MV-4-11 (cell line): ENCODE data around the gene APRT.
"Not testable (repeated sequence)": the region's sequence is repeated elsewhere in the genome, so short reads cannot be mapped to it uniquely, and the experiment has no call there.

Experiments used
- DNase-seq: peaks from one replicate; lab custom pipeline; 2025; lab: John Stamatoyannopoulos, UW

Gene APRT

DNA sequence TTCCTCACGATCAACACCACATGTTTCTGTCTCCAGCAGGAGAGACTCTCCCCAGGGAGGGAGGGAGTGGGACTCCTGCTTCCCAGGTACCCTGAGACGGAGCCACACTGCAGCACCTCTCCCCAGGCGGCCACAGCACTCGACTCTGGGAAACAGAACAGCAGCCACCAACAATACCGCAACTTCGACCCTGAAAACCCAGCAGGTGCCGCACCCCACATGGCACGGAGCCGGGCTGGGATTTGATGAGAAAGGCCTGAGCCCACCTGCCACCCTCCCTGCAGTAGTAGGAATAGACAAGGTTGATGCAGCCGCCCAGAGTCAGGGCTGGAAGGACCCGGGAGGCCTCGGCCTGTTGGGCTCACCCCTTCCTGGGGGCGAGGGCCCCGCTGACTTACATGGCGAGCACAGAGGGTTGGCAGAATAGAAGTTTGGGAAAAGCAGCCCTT is 30.6 kb upstream of the APRT start:
- DNase-seq: no peak

DNA sequence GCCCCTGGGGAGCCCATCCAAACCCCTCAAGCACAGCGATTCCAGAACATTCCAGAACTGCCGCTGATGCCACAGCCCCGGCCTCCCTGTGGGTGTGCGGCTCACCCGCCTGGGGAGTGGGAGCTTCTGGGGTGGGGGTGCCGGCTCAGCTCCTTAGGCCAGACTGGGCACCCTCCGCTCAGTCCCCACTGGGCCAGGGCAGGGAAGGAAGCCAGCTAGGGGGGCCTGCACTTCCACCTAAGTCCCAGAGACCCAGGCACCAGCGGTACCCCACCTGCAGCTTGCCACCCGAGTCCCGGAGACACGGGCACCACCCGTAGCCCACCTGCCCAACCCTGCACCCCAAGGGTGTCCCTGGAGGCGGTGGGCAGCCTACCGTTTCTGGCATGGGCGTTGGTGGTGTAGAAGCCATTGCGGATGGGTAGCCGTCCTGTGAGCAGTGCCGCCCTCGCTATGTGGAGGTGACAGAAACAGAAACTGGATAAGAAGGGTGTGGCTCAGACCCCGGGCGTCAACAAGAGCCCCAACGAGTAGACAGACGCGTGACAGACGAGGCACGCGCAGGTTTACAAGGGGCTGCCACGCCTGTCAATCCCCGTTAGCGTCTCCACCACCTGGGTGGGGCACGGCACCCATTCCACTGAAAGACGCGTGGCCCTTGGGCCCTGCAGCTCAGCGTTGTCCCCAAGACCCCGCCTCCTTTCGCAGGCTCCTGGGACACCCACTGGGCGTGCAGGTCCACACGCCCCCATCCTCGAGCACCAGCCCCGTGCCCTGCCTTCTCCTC is 30.0 kb upstream of the APRT start:
- DNase-seq: no peak

DNA sequence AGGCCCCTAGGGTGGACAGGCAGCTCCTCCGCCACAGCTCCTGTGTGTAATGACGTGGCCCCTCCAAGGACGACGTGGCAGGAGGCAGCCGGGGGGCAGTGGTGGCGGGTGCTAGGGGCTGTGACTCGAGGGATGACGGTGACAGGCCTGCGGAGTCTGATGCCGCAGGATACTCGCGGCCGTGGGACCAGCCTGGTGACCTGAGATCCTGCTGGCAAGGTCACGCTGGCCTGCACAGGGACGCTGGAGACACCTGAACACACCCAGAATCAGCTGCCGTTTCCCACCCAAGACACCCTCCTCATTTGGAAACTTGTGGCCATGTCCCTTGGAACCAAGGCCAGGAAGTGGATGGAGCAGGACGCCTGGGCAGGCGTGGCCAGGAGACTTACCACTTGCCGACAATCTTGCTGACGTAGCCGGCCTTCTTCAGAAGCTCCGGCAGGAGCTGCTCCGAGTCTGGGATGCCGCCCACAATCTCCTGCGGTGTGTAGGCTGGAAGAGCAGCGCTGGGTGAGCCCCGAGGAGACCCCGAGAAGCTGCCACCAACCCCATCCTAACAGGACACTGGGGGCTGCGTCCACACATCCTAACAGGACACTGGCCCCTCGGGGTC is 29.0 kb upstream of the APRT start:
- DNase-seq: no peak

- peak; percentile 95 for DNase-seq
Measured at GRCh38 chr16:88839745-88840599, 28.2 kb upstream of the APRT start.

GRCh38 chr16:88839026-88839529 is 27.4 kb upstream of the APRT start:
- no peak for DNase-seq

GRCh38 chr16:88838566-88838965 is 26.8 kb upstream of the APRT start:
- DNase-seq: no peak

- no peak for DNase-seq
Measured at GRCh38 chr16:88837806-88838205, 26.1 kb upstream of the APRT start.

- DNase-seq: no peak
Measured at GRCh38 chr16:88836791-88837190, 25.1 kb upstream of the APRT start.

GRCh38 chr16:88835818-88836217 is 24.1 kb upstream of the APRT start:
- DNase-seq: no peak

GRCh38 chr16:88835383-88835782 is 23.7 kb upstream of the APRT start:
- DNase-seq: no peak

DNA sequence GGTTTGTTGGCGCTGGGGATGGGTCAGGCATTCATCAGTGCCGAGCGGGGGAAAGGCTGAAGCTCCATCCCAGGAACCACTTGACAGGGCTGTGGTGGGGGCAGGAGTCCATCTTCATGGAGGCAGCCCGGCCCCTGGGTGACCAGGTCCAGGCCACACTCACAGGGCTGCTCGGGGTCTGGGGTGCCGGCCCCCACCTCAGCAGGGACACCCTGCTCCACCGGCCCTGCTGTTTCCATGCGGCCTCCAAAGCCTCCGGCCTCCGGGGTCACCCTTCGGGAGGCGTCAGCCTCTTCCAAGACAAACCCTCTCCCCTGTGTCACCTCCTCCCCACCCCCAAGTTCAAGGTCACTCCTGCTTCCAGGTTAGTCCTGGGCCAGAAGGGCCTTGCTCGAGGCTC is 22.9 kb upstream of the APRT start:
- DNase-seq: no peak

DNA sequence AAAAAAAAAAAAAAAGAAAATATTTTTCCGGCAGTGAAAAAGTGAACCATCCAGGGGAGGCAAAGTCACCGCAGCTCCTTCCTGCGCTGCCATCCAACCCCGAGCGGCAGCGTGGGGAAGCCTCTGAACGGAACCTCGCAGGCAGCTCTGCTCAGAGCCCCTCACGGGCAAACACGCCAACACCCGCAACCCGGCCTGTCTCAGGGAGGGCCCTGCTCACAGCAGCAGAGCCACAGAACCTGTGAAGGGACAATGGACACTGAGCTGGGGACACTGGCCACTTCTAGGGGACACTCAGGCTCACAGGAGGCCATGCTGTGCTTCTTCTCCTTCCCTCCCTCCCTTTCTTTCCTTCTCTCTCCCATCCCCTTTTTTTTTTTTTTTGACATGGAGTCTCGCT is 21.4 kb upstream of the APRT start:
- no peak for DNase-seq

- DNase-seq: no peak
Measured at GRCh38 chr16:88831838-88832237, 20.1 kb upstream of the APRT start.

DNA sequence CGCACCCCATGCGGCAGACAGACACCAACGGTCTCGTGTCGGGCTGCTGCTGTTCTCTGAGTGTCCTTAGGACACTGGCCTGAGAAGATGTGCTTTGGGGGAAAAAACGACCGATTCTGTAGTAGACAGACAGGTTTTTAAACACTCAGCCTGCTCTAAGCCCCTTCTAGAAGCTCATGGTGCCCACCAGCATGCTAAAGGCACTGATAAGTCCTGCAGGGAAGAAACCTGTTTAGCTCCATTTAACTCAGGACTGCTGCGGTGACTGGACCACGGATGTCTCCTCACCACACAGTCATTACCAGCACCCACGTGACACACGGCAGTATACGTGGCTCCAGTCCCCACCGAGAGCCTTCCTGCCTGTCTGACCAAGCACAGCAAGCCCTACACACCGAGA is 19.1 kb upstream of the APRT start:
- DNase-seq: no peak

GRCh38 chr16:88830258-88830657 is 18.5 kb upstream of the APRT start:
- no peak for DNase-seq

- DNase-seq: no peak
Measured at GRCh38 chr16:88828711-88829110, 17.0 kb upstream of the APRT start.

GRCh38 chr16:88827727-88828126 is 16.0 kb upstream of the APRT start:
- DNase-seq: no peak

GRCh38 chr16:88826070-88826840 is 14.5 kb upstream of the APRT start:
- no peak for DNase-seq

DNA sequence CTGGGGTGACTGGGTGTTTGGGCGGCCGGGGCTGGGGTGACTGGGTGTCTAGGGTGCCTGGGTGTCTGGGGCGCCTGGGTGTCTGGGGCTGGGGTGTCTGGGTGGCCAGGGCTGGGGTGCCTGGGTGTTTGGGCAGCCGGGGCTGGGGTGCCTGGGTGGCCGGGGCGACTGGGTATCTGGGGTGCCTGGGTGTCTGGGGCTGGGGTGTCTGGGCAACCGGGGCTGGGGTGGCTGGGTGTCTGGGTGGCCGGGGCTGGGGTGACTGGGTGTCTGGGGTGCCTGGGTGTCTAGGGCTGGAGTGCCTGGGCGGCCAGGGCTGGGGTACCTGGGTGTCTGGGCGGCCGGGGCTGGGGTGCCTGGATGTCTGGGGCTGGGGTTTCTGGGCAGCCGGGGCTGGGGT is 13.4 kb upstream of the APRT start:
- no peak for DNase-seq

- DNase-seq: no peak
Measured at GRCh38 chr16:88824256-88825077, 12.7 kb upstream of the APRT start.

GRCh38 chr16:88823646-88824045 is 11.9 kb upstream of the APRT start:
- not testable (repeated sequence) for DNase-seq
